Measurements from ENCODE around the gene FAM170B. TPM values are rescaled to one million over a fixed set of nuclear protein-coding genes. Genes with fewer than 3 reads are reported as not detected.

FAM170B gene
- total and polyA plus RNA-seq, 9 of the 15 experiments (the other 6 are each of a cell fraction or from before 2014, with no cell fraction given) = 0.11 to 0.21 TPM; not detected in 7

- no peak for TF ChIP-seq PHTF2 (CRISPR knock-in tag; IDR thresholded peaks at IDR 0.05)
- no peak for TF ChIP-seq L3MBTL2 (IDR thresholded peaks at IDR 0.05)
- no peak for TF ChIP-seq ZNF518B (CRISPR knock-in tag; IDR thresholded peaks at IDR 0.05)
- TF ChIP-seq SOX6 (IDR thresholded peaks at IDR 0.05) = no peak
- TF ChIP-seq ZNF280A (IDR thresholded peaks at IDR 0.05; ENCODE audit: low read depth, partially characterized antibody) = no peak
- no peak for TF ChIP-seq DLX4 (CRISPR knock-in tag; IDR thresholded peaks at IDR 0.05)
- no peak for TF ChIP-seq ZBTB5 (IDR thresholded peaks at IDR 0.05)
- TF ChIP-seq HCFC1 (IDR thresholded peaks at IDR 0.05; ENCODE audit: low read depth, low read length) = no peak
- no peak for TF ChIP-seq SPI1 (IDR thresholded peaks at IDR 0.05; ENCODE audit: borderline replicate concordance, low read depth, low read length)
- no peak for TF ChIP-seq NELFE (IDR thresholded peaks at IDR 0.05; ENCODE audit: insufficient read depth, insufficient read length)
- TF ChIP-seq CGGBP1 (CRISPR knock-in tag; IDR thresholded peaks at IDR 0.05) = no peak
- no peak for TF ChIP-seq ZFPM2 (CRISPR knock-in tag; IDR thresholded peaks at IDR 0.05)
- no peak for TF ChIP-seq MNT (conservative IDR thresholded peaks at IDR 0.05)
- TF ChIP-seq BDP1 (IDR thresholded peaks at IDR 0.05; ENCODE audit: insufficient read depth, insufficient read length) = no peak
Measured at GRCh38 chr10:49149881-49150280, 16.1 kb upstream of the FAM170B start (continued).

Measured in K562 (cell line).